AG08396 (cell line): ENCODE data around the gene MRPS14.
"Not testable (repeated sequence)": the region's sequence is repeated elsewhere in the genome, so short reads cannot be mapped to it uniquely, and the experiment has no call there.

ENCODE experiments used
- DNase-seq: peaks from one replicate; pipeline ENCODE4 v3.0.0; 2012; ENCODE audit warnings: low spot score, mixed read lengths

Gene MRPS14

GRCh38 chr1:175023922-175024242 is 657 bp upstream of the MRPS14 start:
- not testable (repeated sequence) for DNase-seq

- no peak for DNase-seq
These were observed 3.7 kb downstream of the MRPS14 start for GRCh38 chr1:175019524-175019923.

- DNase-seq, result peak; percentile 52
These were observed 8.0 kb downstream of the MRPS14 start for GRCh38 chr1:175015243-175015642.

GRCh38 chr1:175013445-175013844 is 9.8 kb downstream of the MRPS14 start:
- DNase-seq, result no peak

GRCh38 chr1:175009532-175009931 is 13.7 kb downstream of the MRPS14 start:
- DNase-seq, result no peak

- DNase-seq, result no peak
These were observed 18.0 kb downstream of the MRPS14 start for GRCh38 chr1:175005085-175005783.

- DNase-seq, result no peak
These were observed 19.7 kb downstream of the MRPS14 start for GRCh38 chr1:175003521-175003920.

GRCh38 chr1:175002910-175003517 is 20.2 kb downstream of the MRPS14 start:
- no peak for DNase-seq

- no peak for DNase-seq
These were observed 22.5 kb downstream of the MRPS14 start for GRCh38 chr1:175000697-175001187.

- no peak for DNase-seq
These were observed 23.1 kb downstream of the MRPS14 start, which contains the start of gene CACYBP for GRCh38 chr1:174999936-175000696. CACYBP (plus strand) TSS chr1:174999947; CDS start chr1:175000181, 234 bp downstream.

- DNase-seq, result peak; percentile 95
These were observed 23.8 kb downstream of the MRPS14 start for GRCh38 chr1:174999216-174999935.

- DNase-seq, result no peak
These were observed 24.5 kb downstream of the MRPS14 start for GRCh38 chr1:174998569-174999215.

GRCh38 chr1:174997041-174997440 is 26.2 kb downstream of the MRPS14 start:
- DNase-seq, result no peak

- DNase-seq, result no peak
These were observed 26.7 kb downstream of the MRPS14 start for GRCh38 chr1:174996476-174996875.

GRCh38 chr1:174995916-174996315 is 27.3 kb downstream of the MRPS14 start:
- DNase-seq, result no peak

GRCh38 chr1:174995121-174995520 is 28.1 kb downstream of the MRPS14 start:
- no peak for DNase-seq

- DNase-seq, result no peak
These were observed 31.8 kb downstream of the MRPS14 start for GRCh38 chr1:174991473-174991872.

GRCh38 chr1:174990382-174990999 is 32.7 kb downstream of the MRPS14 start:
- DNase-seq, result peak; percentile 64

- no peak for DNase-seq
These were observed 33.5 kb downstream of the MRPS14 start for GRCh38 chr1:174989536-174990220.

- no peak for DNase-seq
These were observed 34.2 kb downstream of the MRPS14 start for GRCh38 chr1:174988986-174989385.

- no peak for DNase-seq
These were observed 34.7 kb downstream of the MRPS14 start for GRCh38 chr1:174988539-174988938.
